HepG2 (cell line): ENCODE data around the gene PKMYT1.

Source experiments
- EED ChIP-seq: sonication (generic); formaldehyde crosslinking; IDR thresholded peaks from 2 replicates; pipeline ENCODE4 v1.5.0; 2020; ENCODE audit warnings: mild to moderate bottlenecking, missing genetic modification reagents
- MXI1 ChIP-seq: IDR thresholded peaks from 3 replicates; pipeline ENCODE4 v1.6.1; 2012; ENCODE audit warnings: low read depth, low read length, inconsistent platforms, borderline replicate concordance
- NFE2L1 ChIP-seq: sonication (generic); formaldehyde crosslinking; IDR thresholded peaks from 2 replicates; pipeline ENCODE4 v1.4.0; 2020; ENCODE audit warnings: missing genetic modification reagents, mild to moderate bottlenecking, borderline replicate concordance
- ZSCAN20 ChIP-seq: sonication (generic); formaldehyde crosslinking; IDR thresholded peaks from 2 replicates; pipeline ENCODE4 v1.4.0; 2020; ENCODE audit warnings: missing genetic modification reagents, mild to moderate bottlenecking, borderline replicate concordance
- TF ChIP-seq, protein P1 (sequence below): sonication (generic); formaldehyde crosslinking; IDR thresholded peaks from 2 replicates; pipeline ENCODE4 v1.5.0; 2020; ENCODE audit warnings: mild to moderate bottlenecking, missing genetic modification reagents, moderate library complexity
- TF ChIP-seq, protein P2 (sequence below): sonication (generic); formaldehyde crosslinking; IDR thresholded peaks from 2 replicates; pipeline ENCODE4 v1.5.0; 2020; ENCODE audit warnings: missing genetic modification reagents
- TF ChIP-seq, protein P3 (sequence below): sonication (generic); formaldehyde crosslinking; IDR thresholded peaks from 2 replicates; pipeline ENCODE4 v1.5.0; 2020; ENCODE audit warnings: missing genetic modification reagents

DNA sequence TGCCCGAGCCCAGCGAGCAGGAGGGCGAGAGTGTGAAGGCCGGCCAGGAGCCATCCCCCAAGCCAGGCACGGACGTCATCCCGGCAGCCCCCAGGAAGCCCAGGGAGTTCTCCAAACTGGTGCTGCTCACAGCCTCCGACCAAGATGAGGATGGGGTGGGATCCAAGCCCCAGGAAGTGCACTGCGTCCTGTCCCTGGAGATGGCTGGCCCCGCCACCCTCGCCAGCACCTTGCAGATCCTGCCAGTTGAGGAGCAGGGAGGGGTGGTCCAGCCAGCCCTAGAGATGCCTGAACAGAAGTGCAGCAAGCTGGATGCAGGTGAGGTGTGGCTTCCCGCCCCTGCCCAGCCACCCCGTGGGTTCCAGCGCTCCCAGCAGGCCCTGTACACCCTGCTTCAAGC is 50.6 kb downstream of the PKMYT1 start:
- TF ChIP-seq MXI1 (no peak), ZSCAN20 (CRISPR knock-in tag) (no peak), NFE2L1 (CRISPR knock-in tag) (no peak), EED (CRISPR knock-in tag) (no peak)
- TF ChIP-seq, protein P1, sequence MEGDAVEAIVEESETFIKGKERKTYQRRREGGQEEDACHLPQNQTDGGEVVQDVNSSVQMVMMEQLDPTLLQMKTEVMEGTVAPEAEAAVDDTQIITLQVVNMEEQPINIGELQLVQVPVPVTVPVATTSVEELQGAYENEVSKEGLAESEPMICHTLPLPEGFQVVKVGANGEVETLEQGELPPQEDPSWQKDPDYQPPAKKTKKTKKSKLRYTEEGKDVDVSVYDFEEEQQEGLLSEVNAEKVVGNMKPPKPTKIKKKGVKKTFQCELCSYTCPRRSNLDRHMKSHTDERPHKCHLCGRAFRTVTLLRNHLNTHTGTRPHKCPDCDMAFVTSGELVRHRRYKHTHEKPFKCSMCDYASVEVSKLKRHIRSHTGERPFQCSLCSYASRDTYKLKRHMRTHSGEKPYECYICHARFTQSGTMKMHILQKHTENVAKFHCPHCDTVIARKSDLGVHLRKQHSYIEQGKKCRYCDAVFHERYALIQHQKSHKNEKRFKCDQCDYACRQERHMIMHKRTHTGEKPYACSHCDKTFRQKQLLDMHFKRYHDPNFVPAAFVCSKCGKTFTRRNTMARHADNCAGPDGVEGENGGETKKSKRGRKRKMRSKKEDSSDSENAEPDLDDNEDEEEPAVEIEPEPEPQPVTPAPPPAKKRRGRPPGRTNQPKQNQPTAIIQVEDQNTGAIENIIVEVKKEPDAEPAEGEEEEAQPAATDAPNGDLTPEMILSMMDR (CRISPR knock-in tag) = no peak
- TF ChIP-seq, protein P2, sequence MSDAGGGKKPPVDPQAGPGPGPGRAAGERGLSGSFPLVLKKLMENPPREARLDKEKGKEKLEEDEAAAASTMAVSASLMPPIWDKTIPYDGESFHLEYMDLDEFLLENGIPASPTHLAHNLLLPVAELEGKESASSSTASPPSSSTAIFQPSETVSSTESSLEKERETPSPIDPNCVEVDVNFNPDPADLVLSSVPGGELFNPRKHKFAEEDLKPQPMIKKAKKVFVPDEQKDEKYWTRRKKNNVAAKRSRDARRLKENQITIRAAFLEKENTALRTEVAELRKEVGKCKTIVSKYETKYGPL = no peak
- TF ChIP-seq, protein P3, sequence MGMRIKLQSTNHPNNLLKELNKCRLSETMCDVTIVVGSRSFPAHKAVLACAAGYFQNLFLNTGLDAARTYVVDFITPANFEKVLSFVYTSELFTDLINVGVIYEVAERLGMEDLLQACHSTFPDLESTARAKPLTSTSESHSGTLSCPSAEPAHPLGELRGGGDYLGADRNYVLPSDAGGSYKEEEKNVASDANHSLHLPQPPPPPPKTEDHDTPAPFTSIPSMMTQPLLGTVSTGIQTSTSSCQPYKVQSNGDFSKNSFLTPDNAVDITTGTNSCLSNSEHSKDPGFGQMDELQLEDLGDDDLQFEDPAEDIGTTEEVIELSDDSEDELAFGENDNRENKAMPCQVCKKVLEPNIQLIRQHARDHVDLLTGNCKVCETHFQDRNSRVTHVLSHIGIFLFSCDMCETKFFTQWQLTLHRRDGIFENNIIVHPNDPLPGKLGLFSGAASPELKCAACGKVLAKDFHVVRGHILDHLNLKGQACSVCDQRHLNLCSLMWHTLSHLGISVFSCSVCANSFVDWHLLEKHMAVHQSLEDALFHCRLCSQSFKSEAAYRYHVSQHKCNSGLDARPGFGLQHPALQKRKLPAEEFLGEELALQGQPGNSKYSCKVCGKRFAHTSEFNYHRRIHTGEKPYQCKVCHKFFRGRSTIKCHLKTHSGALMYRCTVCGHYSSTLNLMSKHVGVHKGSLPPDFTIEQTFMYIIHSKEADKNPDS (CRISPR knock-in tag) = no peak
